Transverse colon (tissue), 4 donors: Measurements from ENCODE around the gene LATS2. TPM values are rescaled to one million over a fixed set of nuclear protein-coding genes. Genes with fewer than 3 reads are reported as not detected.

ENCODE experiments used
- DNase-seq: peaks from one replicate; pipeline ENCODE4 v3.0.0-alpha.2; 2019
- H3K27ac ChIP-seq, 4 donors: fragments of 200-600 bp; sonication (generic); 2 replicates each; pipeline ENCODE4 v1.5.1; 2016 to 2018; ENCODE audit warnings: inconsistent platforms in 4 of 4
- H3K27me3 ChIP-seq: fragments of 200-600 bp; sonication (generic); 2 replicates; pipeline ENCODE4 v1.5.1; 2017; ENCODE audit warnings: inconsistent platforms
- H3K36me3 ChIP-seq, 4 donors: fragments of 200-600 bp; sonication (generic); 2 replicates each; pipeline ENCODE4 v1.5.1; 2017 to 2019; ENCODE audit warnings: inconsistent platforms in 4 of 4
- H3K4me1 ChIP-seq, 4 donors: fragments of 200-600 bp; sonication (generic); 2 replicates each; pipeline ENCODE4 v1.5.1; 2017 to 2020; ENCODE audit warnings: inconsistent platforms in 4 of 4
- H3K4me3 ChIP-seq, 4 donors: fragments of 200-600 bp; sonication (generic); 1 replicate in 1 of 4; 2 replicates in 3 of 4; pipeline versions ENCODE4 v1.5.1 to v1.6.1; 2017 to 2019; ENCODE audit warnings: inconsistent platforms in 4 of 4
- H3K9me3 ChIP-seq, 2 donors: fragments of 200-600 bp; sonication (generic); 2 replicates each; pipeline ENCODE4 v1.5.1; 2017 to 2019; ENCODE audit warnings: inconsistent platforms in 2 of 2
- EP300 ChIP-seq: sonication (generic); formaldehyde crosslinking; IDR thresholded peaks from one replicate; pipeline ENCODE4 v1.6.1; 2017; ENCODE audit warnings: antibody characterized with exemption, low read depth
- POLR2A ChIP-seq: fragments of 450-650 bp; IDR thresholded peaks from one replicate; pipeline ENCODE4 v1.6.1; 2016; ENCODE audit warnings: antibody characterized with exemption, mild to moderate bottlenecking, moderate library complexity
- POLR2AphosphoS5 ChIP-seq, 3 donors: sonication (generic); formaldehyde crosslinking; IDR thresholded peaks; one replicate each; pipeline ENCODE4 v1.6.1; 2016; ENCODE audit warnings: antibody characterized with exemption in 3 of 3
- WGBS, 2 donors: methylation state at CpG; one replicate each; pipeline ENCODE4 v1.1.5; 2018; ENCODE audit warnings: low coverage in 1 of 2; 5-methylcytosine and 5-hydroxymethylcytosine counted together
- in situ Hi-C, 4 donors: fragments of 200-750 bp; cut with MboI; loops; one replicate each; pipeline versions ENCODE4 v1.15.0 to v1.15.1; 2017; ENCODE audit warnings: low sequenced_read_pairs in 3 of 4, low pct_ligation_motif_present in 1 of 4, low pct_unique_long_range_greater_than_20kb in 1 of 4
- intact Hi-C: fragments of 100-400 bp; cut with DNase I; formaldehyde crosslinking; loops from one replicate; pipeline ENCODE4 v1.15.1; 2023; ENCODE audit warnings: low total_unique reads
- total RNA-seq, 4 donors: library from RNA; depleted of rRNA; stranded (reverse); fragments of >200 nt; gene quantifications; one replicate each; pipeline ENCODE4 v1.1.0, GENCODE V29; 2016
- TF ChIP-seq, protein P1 (sequence below), 5 experiments: fragments of 200-600 bp in 3 of 5; fragments of 450-650 bp in 2 of 5; sonication (generic) in 3 of 5; IDR thresholded peaks; 1 replicate in 2 of 5; 2 replicates in 3 of 5; pipeline ENCODE4 v1.5.1; 2016 to 2017; ENCODE audit warnings: antibody characterized with exemption in 5 of 5, inconsistent platforms in 3 of 5, mild to moderate bottlenecking in 2 of 5, moderate library complexity in 1 of 5

Gene LATS2
- total RNA-seq, 4 donors from 2014 or later: 8.9 to 15.7 (median 12.5) TPM

DNA sequence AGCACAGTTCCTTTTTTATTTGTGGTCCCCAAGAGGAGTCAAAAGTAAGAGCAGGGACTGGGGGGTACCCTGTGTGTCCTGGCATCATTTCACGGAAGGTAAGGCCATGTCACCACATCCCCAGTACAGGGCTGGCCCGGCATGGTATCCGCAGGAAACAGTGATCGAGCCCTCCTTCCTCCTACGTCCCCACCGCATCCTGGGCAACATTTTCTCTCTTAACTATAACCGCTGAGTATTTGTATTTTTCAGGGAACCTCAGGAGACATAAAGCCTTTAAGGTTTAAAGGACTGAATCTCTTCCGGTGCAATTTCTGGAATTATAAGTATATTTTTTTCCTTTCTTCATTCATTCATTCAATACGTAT lies 13.6 kb upstream of the LATS2 start:
- intact Hi-C loops: no loop called here
- WGBS, 2 donors: 41 to 53% methylated on average over 5 to 9 of the region's 9 CpGs
- in situ Hi-C loops: loop anchor here in 1 of 4 donors (25.0 kb wide), 1 partner anchor 363 kb away; the partner anchor contains the start of gene IL17D
- Histone ChIP-seq H3K36me3 (no peaks in the 10 kb centered on the region), H3K27me3 (peaks cover 27% of the 10 kb centered on the region), H3K4me1 (peaks cover 0 to 11% (median 5%) of the 10 kb centered on the region in 4 donors), H3K9me3 (no peaks in the 10 kb centered on the region), H3K4me3 (peak overlapping the region in 2 of 4 donors; percentile 25 to 46), H3K27ac (peak overlapping the region; percentile 40 to 56 (median 49))
- no peak for DNase-seq
- TF ChIP-seq, protein P1, sequence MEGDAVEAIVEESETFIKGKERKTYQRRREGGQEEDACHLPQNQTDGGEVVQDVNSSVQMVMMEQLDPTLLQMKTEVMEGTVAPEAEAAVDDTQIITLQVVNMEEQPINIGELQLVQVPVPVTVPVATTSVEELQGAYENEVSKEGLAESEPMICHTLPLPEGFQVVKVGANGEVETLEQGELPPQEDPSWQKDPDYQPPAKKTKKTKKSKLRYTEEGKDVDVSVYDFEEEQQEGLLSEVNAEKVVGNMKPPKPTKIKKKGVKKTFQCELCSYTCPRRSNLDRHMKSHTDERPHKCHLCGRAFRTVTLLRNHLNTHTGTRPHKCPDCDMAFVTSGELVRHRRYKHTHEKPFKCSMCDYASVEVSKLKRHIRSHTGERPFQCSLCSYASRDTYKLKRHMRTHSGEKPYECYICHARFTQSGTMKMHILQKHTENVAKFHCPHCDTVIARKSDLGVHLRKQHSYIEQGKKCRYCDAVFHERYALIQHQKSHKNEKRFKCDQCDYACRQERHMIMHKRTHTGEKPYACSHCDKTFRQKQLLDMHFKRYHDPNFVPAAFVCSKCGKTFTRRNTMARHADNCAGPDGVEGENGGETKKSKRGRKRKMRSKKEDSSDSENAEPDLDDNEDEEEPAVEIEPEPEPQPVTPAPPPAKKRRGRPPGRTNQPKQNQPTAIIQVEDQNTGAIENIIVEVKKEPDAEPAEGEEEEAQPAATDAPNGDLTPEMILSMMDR (IDR thresholded peaks at IDR 0.05): no peak
- TF ChIP-seq POLR2A: no peak
- TF ChIP-seq EP300: no peak
- no peak for TF ChIP-seq POLR2AphosphoS5 (IDR thresholded peaks at IDR 0.05)

DNA sequence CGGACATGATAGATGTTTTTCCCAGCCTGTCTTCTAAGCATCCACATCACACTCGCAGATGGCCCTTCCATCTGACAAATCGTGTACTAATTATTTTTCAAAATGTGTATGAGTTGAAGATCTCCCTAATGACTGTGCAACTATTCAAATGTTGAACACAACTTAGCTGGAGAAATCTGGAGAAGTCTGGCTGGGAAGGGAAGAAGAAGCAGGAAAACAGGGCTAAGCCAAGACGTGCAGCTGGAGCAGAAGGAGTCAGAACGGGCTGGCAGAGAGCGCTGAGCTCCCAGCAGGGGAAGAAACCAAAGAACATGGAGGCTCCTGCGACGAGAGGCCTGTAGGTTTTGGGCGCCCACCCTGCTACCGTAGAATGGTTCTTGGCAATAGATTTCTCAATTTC lies 13.2 kb upstream of the LATS2 start:
- no peaks in the 10 kb centered on the region for H3K36me3 ChIP-seq
- H3K27ac ChIP-seq: peak overlapping the region; percentile 40 to 56 (median 49)
- in situ Hi-C loops: no loop called here
- TF ChIP-seq, protein P1 (IDR thresholded peaks at IDR 0.05): no peak
- TF ChIP-seq POLR2A (no peak), EP300 (no peak), POLR2AphosphoS5 (IDR thresholded peaks at IDR 0.05) (no peak)
- DNase-seq: no peak
- no peaks in the 10 kb centered on the region for H3K9me3 ChIP-seq
- intact Hi-C loops: no loop called here
- WGBS, 2 donors: 55 to 71% methylated on average over 10 of the region's 10 CpGs
- no peak overlapping the region for H3K4me3 ChIP-seq
- H3K4me1 ChIP-seq: peaks cover 0 to 11% (median 5%) of the 10 kb centered on the region in 4 donors
- peaks cover 27% of the 10 kb centered on the region for H3K27me3 ChIP-seq

DNA sequence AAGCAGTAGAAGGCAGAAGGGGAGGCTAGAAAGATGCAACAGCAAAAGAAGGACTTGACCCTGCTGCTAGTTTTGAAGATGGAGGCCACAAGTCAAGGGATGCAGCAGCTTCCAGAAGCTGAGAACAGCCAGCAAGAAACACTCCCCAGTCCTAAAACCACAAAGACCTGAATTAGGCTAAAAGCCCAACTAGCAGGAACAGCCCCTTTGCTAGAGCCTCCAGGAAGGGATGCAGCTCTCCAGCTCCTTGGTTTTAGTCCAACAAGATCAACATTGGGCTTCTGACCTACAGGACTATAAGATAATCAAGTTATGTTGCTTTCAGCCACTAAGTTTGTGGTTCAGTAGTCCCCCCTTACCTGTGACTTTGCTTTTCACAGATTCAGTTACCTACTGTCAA lies 10.5 kb upstream of the LATS2 start:
- DNase-seq: no peak
- Histone ChIP-seq H3K27me3 (peaks cover 25% of the 10 kb centered on the region), H3K4me3 (no peak overlapping the region), H3K4me1 (peaks cover 0 to 11% (median 5%) of the 10 kb centered on the region in 4 donors), H3K27ac (peak overlapping the region in 1 of 4 donors; percentile 33), H3K9me3 (no peaks in the 10 kb centered on the region), H3K36me3 (no peaks in the 10 kb centered on the region)
- TF ChIP-seq POLR2AphosphoS5 (IDR thresholded peaks at IDR 0.05): no peak
- no peak for TF ChIP-seq POLR2A
- TF ChIP-seq EP300: no peak
- TF ChIP-seq, protein P1 (IDR thresholded peaks at IDR 0.05): no peak
- in situ Hi-C loops (no loop called here), intact Hi-C loops (no loop called here)

DNA sequence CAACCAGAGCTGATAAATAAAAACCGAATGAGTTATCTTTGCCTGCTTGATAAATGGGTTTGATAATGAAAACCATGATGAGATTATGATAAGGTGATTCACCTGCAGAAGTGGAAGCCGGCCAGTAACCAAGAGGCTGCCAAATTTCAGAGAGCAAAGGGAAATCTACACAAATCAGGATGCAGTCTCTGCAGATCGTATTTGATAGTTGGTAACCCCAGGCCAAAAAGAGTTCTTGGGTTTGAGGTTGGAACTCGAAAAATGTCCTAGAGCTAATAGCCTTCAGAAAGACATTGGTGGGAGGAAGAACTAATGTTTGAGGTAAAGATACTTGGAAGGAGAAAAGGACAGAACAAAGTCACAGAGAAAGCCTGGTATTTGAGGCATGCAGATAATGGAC lies 9.6 kb upstream of the LATS2 start:
- intact Hi-C loops: no loop called here
- in situ Hi-C loops: no loop called here
- WGBS, 2 donors: 64 to 65% methylated on average over 4 of the region's 4 CpGs
- TF ChIP-seq, protein P1 (IDR thresholded peaks at IDR 0.05): no peak
- TF ChIP-seq EP300 (no peak), POLR2A (no peak), POLR2AphosphoS5 (IDR thresholded peaks at IDR 0.05) (no peak)
- Histone ChIP-seq H3K4me1 (peaks cover 0 to 7% (median 5%) of the 10 kb centered on the region in 4 donors), H3K9me3 (no peaks in the 10 kb centered on the region), H3K27me3 (peaks cover 16% of the 10 kb centered on the region), H3K36me3 (no peaks in the 10 kb centered on the region), H3K4me3 (no peak overlapping the region), H3K27ac (peak overlapping the region in 1 of 4 donors; percentile 33)
- no peak for DNase-seq
